ENCODE data around the gene RBM34. TPM values are rescaled to one million over a fixed set of nuclear protein-coding genes. Genes with fewer than 3 reads are reported as not detected.

RBM34 gene, protein sequence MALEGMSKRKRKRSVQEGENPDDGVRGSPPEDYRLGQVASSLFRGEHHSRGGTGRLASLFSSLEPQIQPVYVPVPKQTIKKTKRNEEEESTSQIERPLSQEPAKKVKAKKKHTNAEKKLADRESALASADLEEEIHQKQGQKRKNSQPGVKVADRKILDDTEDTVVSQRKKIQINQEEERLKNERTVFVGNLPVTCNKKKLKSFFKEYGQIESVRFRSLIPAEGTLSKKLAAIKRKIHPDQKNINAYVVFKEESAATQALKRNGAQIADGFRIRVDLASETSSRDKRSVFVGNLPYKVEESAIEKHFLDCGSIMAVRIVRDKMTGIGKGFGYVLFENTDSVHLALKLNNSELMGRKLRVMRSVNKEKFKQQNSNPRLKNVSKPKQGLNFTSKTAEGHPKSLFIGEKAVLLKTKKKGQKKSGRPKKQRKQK
- 38.2 and 43.6 TPM in 2 replicates for total RNA-seq

DNA sequence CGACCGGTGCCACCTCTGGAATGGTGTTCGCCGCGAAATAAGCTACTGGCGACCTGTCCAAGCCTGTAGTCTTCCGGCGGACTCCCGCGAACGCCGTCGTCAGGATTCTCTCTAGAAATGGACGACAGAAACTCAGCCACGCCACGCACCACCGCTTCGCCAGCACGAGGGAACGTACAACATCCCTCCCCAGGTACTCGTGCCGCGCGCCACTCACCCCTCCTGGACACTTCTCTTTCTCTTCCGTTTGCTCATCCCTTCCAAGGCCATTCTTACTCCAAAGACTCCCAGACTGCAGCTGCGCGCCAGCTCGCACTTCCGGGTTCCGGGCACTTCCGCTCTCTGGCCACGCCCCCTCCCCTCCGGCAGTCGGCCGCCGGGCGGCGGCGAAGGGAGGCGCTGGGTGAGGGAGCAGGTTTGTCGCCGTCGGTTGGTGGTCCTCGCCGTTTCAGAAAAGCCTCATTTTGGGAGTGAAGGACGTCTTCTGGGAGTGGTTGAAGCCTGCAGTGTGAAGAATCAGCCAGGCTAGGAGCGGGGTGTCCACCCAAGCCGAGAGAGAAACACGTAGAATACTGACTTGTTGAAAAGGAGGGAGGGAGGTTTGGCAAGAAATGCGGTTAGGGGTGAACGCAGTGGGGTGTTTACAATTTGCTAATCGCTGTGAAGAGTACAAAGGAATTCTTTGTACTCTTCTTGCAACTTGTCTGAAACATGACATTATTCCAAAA is at the start of gene RBM34:
Gene RBM34 (minus strand): TSS at position 294 of the 728 bp plus-strand sequence. CDS start 24 bp downstream, at position 270.

DNA sequence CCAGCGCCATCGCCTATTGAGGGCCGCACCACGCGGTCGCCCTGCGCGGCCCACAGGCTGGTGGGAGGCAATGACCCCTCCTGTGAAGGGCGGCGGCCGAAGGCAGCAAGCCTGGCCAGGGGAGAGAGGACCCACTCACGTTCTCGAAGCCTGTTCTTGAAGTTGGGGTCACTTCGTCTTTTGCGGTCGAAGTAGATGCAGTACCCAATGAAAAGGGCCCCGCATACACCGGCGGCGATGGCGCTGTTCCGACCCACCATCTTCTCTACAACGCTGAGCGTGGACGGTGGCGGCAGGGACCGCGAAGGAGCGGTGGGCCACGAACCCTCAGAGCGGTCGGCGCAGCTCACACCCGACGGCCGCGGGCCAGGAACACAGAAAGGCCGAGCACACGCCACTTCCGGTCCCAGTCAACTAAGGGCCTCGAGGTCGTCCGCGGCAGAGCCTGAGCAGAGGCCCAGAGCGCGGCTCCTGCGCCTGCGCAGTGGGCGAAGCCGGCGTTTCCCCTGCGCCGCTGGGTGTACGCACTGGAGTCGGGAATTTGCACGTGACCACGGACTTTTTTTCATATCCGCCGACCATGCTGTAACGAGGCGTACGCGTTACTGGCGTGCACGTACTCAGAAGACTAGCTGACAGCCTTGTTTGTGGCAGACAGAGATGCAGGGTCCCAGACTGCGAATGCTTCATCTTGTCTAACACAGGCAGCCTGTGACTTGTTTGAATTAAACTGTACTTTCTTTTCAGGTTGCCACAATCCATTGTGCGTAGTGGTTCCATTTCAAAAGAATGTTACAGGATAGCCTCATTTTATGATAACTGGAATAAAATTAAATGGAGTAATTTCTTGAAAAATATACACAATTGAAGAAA is 32.4 kb downstream of the RBM34 start, which contains the start of gene TOMM20:
Gene TOMM20 (minus strand): TSS at position 382 of the 873 bp plus-strand sequence. CDS start 122 bp downstream, at position 260.

Other genes starting within 250 kb of the RBM34 start
- gene TOMM20, start 32.4 kb downstream of the RBM34 start, total RNA-seq, result 40.8 and 56.4 TPM in 2 replicates
- gene ARID4B, start 166.9 kb upstream of the RBM34 start, total RNA-seq, result 32.2 and 74.3 TPM in 2 replicates
- 10.7 and 21.8 TPM in 2 replicates for gene GGPS1, start 167.3 kb upstream of the RBM34 start, total RNA-seq
- 12.6 and 23.3 TPM in 2 replicates for gene TBCE, start 206.2 kb upstream of the RBM34 start, total RNA-seq

All from bladder microvascular endothelial cell (primary cell).